Gastroesophageal sphincter (tissue), 3 donors: Measurements from ENCODE around the gene KCNMB2.

ENCODE experiments used
- CTCF ChIP-seq, 4 experiments: fragments of 200-600 bp in 2 of 4; fragments of 450-650 bp in 2 of 4; sonication (generic) in 1 of 4; IDR thresholded peaks; one replicate each; pipeline ENCODE4 v1.5.1; 2017 to 2019; ENCODE audit warnings: antibody characterized with exemption in 4 of 4, mild to moderate bottlenecking in 2 of 4, moderate library complexity in 2 of 4
- POLR2A ChIP-seq, 2 donors: fragments of 450-650 bp; IDR thresholded peaks; one replicate each; pipeline ENCODE4 v1.6.1; 2017; ENCODE audit warnings: antibody characterized with exemption in 2 of 2, mild to moderate bottlenecking in 2 of 2, moderate library complexity in 1 of 2
- POLR2AphosphoS5 ChIP-seq: sonication (generic); formaldehyde crosslinking; IDR thresholded peaks from one replicate; pipeline ENCODE4 v1.6.1; 2017; ENCODE audit warnings: antibody characterized with exemption

GRCh38 chr3:178569826-178570225, 33.6 kb downstream of the KCNMB2 start:
- no peak for TF ChIP-seq POLR2A (IDR thresholded peaks at IDR 0.05)
- TF ChIP-seq CTCF (IDR thresholded peaks at IDR 0.05), result no peak
- no peak for TF ChIP-seq POLR2AphosphoS5
